Activated naive CD8-positive, alpha-beta T cell treated with anti-CD3 and anti-CD28 coated beads, Interleukin-2, amount 50 U/mL, for 24 hours (primary cell): Measurements from ENCODE around the gene ADAMTS10.
A peak's percentile ranks its signal among the peaks of the same experiment; 100 is the strongest.

Experiments
- ATAC-seq: fragments of 150-1000 bp; cut with Tn5 transposase; one replicate; pipeline ENCODE4 v1.10.0; 2021
- DNase-seq: peaks from one replicate; pipeline ENCODE4 v3.0.0; 2021
- H3K27ac Mint-ChIP-seq: one replicate; pipeline ENCODE4 v1.8.0; 2021; ENCODE audit warnings: mild to moderate bottlenecking, mixed read lengths
- H3K27me3 Mint-ChIP-seq: one replicate; pipeline ENCODE4 v1.8.0; 2021; ENCODE audit warnings: mixed read lengths
- H3K36me3 Mint-ChIP-seq: one replicate; pipeline ENCODE4 v1.8.0; 2021; ENCODE audit warnings: low read depth, mixed read lengths
- H3K4me1 Mint-ChIP-seq: one replicate; pipeline ENCODE4 v1.8.0; 2021; ENCODE audit warnings: mixed read lengths
- H3K4me3 Mint-ChIP-seq: one replicate; pipeline ENCODE4 v1.8.0; 2021; ENCODE audit warnings: mild to moderate bottlenecking, moderate library complexity, mixed read lengths
- H3K9me3 Mint-ChIP-seq: one replicate; pipeline ENCODE4 v1.8.0; 2021; ENCODE audit warnings: mixed read lengths

Gene ADAMTS10

DNA sequence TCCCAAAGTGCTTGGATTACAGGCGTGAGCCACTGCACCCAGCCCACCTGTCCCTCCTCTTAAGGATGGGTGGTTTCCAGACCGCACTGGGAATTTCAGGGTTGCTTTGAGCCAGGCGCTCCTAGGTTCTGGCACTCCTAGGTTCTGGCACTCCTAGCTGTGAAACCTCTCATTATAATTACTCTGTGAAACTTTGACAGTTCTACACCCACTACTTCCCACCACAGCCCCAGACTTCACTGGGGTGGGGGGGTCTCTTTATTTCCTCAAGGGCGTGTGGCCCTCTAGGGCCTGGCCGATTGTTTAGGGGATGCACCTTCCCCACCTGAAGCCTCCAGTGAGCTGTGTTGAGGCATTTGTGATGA lies 2.3 kb upstream of the ADAMTS10 start:
- H3K4me3 Mint-ChIP-seq: no peak overlapping the region
- ATAC-seq (peak; percentile 18), DNase-seq (no peak)
- H3K9me3 Mint-ChIP-seq: no peaks in the 10 kb centered on the region
- H3K27me3 Mint-ChIP-seq: peaks cover 9% of the 10 kb centered on the region
- H3K27ac Mint-ChIP-seq: no peak overlapping the region
- H3K4me1 Mint-ChIP-seq: peaks cover 34% of the 10 kb centered on the region
- H3K36me3 Mint-ChIP-seq: peaks cover 2% of the 10 kb centered on the region

DNA sequence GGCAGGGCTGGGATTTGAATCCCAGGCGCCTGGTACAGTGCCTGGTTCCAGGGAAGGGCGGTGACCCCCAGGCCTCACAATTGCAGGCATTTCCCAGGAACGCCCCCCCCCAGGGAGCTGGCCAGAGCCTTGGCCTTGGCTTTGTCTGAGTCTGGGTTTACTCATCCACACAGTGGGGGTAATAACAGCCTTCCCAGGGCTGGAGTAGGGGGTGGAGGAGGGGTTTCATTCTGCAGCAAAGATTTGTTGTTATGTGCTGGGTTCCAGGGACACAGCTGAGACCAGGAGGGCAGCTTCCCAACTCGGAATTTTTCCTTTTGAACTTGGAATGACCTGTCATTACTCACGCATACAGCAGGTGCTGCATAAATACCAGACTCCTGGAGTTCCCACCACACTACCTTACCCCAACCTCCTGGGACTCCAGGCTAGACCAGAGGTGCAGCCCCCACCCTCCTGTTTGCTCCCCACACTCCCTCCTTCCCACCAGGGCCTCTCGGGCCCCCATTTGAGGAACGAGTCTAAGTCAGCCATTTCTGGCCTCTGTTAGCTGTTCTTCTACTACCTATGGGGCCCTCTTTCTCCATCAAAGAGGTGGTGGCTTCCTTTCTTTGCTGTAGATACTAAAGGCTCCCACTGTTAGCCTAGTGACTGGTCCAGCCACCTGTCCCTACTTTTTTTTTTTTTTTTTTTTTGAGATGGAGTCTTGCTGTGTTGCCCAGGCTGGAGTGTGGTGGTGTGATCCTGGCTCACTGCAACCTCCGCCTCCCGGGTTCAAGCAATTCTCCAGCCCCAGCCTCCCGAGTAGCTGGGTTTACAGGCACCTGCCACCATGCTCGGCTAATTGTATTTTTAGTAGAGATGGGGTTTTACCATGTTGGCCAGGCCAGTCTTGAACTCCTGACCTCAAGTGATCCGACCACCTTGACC lies 1.6 kb upstream of the ADAMTS10 start:
- Mint-ChIP-seq H3K9me3 (no peaks in the 10 kb centered on the region), H3K27me3 (peaks cover 9% of the 10 kb centered on the region), H3K36me3 (peaks cover 2% of the 10 kb centered on the region), H3K4me3 (no peak overlapping the region), H3K27ac (no peak overlapping the region), H3K4me1 (peaks cover 34% of the 10 kb centered on the region)
- no peak for ATAC-seq
- DNase-seq: no peak

DNA sequence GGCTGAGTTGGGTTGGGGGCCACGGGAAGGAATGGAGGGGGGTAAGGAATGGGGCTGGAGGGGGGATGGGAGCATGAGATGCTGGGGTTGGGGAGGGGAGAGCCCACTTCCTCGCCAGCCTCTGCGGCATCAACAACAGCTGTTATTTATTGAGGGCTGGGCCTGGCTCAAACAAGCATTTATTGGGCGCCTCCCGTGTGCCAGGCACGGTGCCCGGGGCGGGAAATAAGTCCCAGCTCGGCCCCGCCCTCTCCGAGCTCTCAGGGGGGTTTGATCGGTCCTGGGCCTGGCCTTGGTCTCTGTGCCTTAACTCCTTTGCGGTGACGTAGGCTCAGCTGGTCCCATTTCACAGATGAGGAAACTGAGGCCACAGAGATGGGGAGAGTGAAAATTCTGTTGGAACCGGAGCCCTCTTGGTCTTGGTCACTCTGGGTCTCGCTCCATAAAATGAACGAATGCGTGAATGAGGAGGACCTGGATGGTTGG lies 919 bp upstream of the ADAMTS10 start:
- ATAC-seq: no peak
- H3K27ac Mint-ChIP-seq: no peak overlapping the region
- no peaks in the 10 kb centered on the region for H3K9me3 Mint-ChIP-seq
- H3K4me3 Mint-ChIP-seq: peak overlapping the region; percentile 14
- peaks cover 2% of the 10 kb centered on the region for H3K36me3 Mint-ChIP-seq
- H3K4me1 Mint-ChIP-seq: peaks cover 34% of the 10 kb centered on the region
- peaks cover 9% of the 10 kb centered on the region for H3K27me3 Mint-ChIP-seq
- DNase-seq: peak; percentile 29

DNA sequence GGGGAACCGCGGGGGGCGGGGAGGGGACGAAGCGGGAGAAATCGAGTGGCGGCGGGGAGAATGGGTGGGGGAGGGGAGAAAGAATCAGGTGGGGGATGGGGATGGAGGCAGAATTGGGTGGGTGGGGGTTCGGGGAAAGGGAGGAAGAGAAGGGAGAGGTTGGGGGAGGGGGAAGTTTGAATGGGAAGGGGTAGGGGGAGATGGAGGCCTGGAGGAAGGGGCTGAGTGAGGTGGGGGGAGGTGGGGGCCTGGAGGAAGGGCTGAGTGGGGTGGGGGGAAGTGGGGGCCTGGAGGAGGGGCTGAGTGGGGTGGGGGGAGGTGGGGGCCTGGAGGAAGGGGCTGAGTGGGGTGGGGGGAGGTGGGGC lies 403 bp upstream of the ADAMTS10 start:
- Mint-ChIP-seq H3K4me1 (peaks cover 34% of the 10 kb centered on the region), H3K27me3 (peaks cover 9% of the 10 kb centered on the region), H3K36me3 (peaks cover 2% of the 10 kb centered on the region), H3K27ac (no peak overlapping the region), H3K9me3 (no peaks in the 10 kb centered on the region), H3K4me3 (no peak overlapping the region)
- ATAC-seq (no peak), DNase-seq (no peak)

DNA sequence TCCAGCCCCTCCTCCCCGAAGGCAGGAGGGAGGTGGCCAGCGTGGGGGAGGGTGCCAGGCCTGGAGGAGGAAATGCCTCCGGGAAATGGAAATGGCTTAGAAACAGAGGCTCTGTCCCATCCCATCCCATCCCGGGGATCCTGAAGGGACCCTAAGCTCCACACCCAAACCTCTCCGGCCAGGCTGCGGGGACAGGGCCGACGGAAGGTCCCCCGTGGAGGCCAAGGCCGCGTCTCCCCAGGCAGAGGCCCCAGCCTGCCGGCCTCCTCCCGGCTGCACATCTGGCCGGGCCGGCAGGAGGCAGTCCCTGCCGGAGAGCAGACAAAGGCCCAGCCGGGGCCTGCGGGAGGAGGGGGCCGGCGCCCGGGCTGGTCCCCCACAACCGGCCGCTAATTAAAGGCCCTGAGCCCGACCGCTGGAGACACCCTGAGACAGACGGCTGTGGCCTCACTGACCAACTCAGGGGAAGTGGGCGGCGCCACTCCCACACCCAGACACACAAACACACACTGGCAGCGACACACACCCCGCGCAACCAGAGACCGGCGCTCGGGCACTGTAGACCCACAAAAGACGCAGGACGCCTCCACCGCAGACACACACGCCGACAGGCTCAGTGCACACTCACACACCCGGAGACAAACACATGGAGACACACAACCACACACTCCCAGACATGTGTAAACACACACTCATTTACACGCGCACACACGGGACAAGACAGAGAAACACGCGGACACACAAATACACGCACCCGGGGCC lies 1.1 kb downstream of the ADAMTS10 start:
- H3K9me3 Mint-ChIP-seq: no peaks in the 10 kb centered on the region
- ATAC-seq (peak; percentile 6), DNase-seq (peak; percentile 46)
- peaks cover 6% of the 10 kb centered on the region for H3K36me3 Mint-ChIP-seq
- peak overlapping the region; percentile 52 for H3K27ac Mint-ChIP-seq
- peaks cover 29% of the 10 kb centered on the region for H3K4me1 Mint-ChIP-seq
- peak overlapping the region; percentile 86 for H3K4me3 Mint-ChIP-seq
- H3K27me3 Mint-ChIP-seq: peaks cover 9% of the 10 kb centered on the region

DNA sequence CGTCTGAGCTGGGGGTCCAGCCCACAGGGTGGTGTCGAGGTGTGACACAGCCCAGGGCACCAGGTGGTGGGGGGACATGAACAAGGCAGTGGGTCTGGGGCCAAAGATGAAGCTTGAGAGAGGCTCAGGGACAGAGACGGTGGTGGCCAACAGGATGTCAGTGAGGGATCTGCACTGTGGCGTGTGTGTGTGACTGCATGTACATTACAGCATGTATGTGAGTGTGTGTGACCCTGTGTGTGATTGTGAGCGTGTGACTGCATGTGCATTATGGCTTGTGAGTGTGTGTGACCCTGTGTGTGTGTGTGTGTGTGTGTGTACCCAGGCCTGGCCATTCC lies 1.6 kb downstream of the ADAMTS10 start:
- no peak for DNase-seq
- Mint-ChIP-seq H3K27ac (peak overlapping the region; percentile 78), H3K27me3 (peaks cover 9% of the 10 kb centered on the region), H3K4me3 (peak overlapping the region; percentile 77), H3K9me3 (no peaks in the 10 kb centered on the region), H3K4me1 (peaks cover 29% of the 10 kb centered on the region), H3K36me3 (peaks cover 6% of the 10 kb centered on the region)
- no peak for ATAC-seq

DNA sequence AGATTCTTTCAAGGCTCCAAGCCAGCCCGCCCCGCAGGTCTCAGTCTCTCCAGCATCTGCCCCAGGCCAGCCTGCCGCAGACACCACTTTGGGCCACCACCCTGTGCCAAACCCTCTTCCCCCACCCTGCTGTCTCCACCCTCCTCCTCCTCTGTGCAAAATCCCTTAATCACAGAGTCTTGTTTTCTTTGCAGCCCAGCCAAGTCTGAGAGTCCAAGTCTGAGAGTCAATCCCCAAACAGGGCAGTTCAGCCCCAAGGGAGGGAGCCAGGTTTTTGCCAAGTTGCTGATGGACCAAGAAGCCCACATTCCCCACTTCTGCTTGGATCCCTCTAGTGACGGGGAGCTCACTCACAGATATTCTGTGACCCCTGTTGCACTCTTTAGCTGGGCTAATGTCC lies 3.1 kb downstream of the ADAMTS10 start:
- H3K27ac Mint-ChIP-seq: no peak overlapping the region
- no peak for DNase-seq
- peaks cover 6% of the 10 kb centered on the region for H3K36me3 Mint-ChIP-seq
- H3K27me3 Mint-ChIP-seq: peaks cover 9% of the 10 kb centered on the region
- ATAC-seq: no peak
- no peak overlapping the region for H3K4me3 Mint-ChIP-seq
- H3K4me1 Mint-ChIP-seq: peaks cover 23% of the 10 kb centered on the region
- H3K9me3 Mint-ChIP-seq: no peaks in the 10 kb centered on the region

DNA sequence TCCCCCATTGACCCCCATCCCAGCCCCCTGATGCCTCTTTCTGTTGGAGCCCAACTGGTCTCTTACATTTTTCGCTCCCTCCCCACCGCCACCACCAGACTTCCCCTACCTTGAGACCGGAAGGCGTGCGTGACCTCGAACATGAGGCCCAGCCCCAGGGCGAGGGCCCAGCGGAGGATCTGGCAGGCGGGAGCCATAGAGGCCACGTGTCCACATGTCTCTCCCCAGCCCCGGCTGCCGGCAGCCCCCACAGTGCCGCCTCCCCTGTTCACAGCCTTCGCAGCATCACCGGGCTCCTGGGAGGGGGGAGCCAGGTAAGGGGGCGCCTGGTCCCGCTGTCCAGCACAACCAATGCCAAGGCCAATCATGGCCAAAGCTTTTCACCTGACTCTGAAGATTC lies 5.0 kb downstream of the ADAMTS10 start:
- Mint-ChIP-seq H3K4me3 (no peak overlapping the region), H3K4me1 (peaks cover 16% of the 10 kb centered on the region), H3K27ac (no peak overlapping the region), H3K9me3 (no peaks in the 10 kb centered on the region), H3K27me3 (peaks cover 9% of the 10 kb centered on the region), H3K36me3 (peaks cover 6% of the 10 kb centered on the region)
- ATAC-seq (no peak), DNase-seq (no peak)

DNA sequence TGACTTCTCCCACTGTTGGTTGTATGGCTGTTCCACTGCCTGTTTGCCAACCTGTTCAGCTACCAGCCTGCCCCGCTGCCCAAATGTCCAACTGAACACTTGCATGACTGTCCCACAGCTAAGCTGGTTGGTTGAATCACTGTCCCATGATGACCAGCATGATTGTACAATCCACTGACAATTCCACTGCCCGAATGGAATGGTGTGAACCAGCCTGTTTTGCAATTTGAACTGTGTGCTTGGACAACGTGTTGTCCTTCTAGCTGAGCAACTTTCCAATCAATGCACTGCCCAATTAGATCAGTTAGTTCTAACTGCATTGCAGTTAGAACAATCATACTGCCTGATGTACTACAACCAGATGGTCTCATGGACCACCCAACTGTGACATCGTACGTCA lies 8.7 kb downstream of the ADAMTS10 start:
- H3K9me3 Mint-ChIP-seq: no peaks in the 10 kb centered on the region
- no peak overlapping the region for H3K27ac Mint-ChIP-seq
- ATAC-seq (no peak), DNase-seq (no peak)
- no peaks in the 10 kb centered on the region for H3K4me1 Mint-ChIP-seq
- peaks cover 4% of the 10 kb centered on the region for H3K36me3 Mint-ChIP-seq
- no peaks in the 10 kb centered on the region for H3K27me3 Mint-ChIP-seq
- H3K4me3 Mint-ChIP-seq: no peak overlapping the region

DNA sequence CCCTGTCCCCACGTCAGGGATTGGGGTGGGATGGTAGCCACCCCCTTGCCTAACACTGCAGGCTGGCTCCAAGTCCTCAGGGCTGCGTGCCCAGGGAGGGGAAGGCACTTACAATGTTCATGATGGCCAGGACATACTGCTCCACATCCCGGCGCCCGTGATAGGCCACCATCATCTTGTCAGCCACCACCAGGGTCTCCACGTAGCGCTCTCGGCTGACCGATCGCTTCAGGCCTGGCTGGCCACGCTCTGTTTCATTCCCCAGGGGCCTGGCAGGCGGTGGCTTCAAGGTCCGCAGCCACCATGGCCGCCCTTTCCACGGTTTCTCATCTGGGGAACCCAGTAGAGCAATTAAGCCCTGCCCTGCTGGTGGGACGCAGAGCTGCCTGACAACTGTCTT lies 9.7 kb downstream of the ADAMTS10 start:
- DNase-seq (no peak), ATAC-seq (no peak)
- Mint-ChIP-seq H3K9me3 (no peaks in the 10 kb centered on the region), H3K4me3 (no peak overlapping the region), H3K27me3 (no peaks in the 10 kb centered on the region), H3K36me3 (peaks cover 4% of the 10 kb centered on the region), H3K27ac (no peak overlapping the region), H3K4me1 (no peaks in the 10 kb centered on the region)

DNA sequence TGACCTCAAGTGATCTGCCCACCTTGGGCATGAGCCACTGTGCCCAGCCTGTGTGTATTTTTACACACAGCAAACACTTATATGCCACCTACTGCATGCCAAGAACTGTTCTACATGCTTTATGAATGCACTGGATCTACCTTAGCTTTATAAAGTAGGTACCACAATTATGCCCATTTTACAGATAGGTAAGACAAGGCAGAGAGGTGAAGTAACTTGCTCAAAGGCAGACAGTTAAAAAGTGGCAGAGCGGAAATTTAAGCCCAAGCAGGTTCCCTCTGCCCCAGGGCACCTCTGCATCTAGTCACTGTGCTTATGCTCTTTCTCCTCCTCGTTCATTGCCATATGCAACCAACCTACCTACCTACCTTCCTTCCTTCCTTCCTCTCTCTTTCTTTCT lies 10.5 kb downstream of the ADAMTS10 start:
- no peak overlapping the region for H3K4me3 Mint-ChIP-seq
- DNase-seq (no peak), ATAC-seq (no peak)
- H3K27me3 Mint-ChIP-seq: no peaks in the 10 kb centered on the region
- no peaks in the 10 kb centered on the region for H3K4me1 Mint-ChIP-seq
- peaks cover 4% of the 10 kb centered on the region for H3K36me3 Mint-ChIP-seq
- no peaks in the 10 kb centered on the region for H3K9me3 Mint-ChIP-seq
- H3K27ac Mint-ChIP-seq: no peak overlapping the region

DNA sequence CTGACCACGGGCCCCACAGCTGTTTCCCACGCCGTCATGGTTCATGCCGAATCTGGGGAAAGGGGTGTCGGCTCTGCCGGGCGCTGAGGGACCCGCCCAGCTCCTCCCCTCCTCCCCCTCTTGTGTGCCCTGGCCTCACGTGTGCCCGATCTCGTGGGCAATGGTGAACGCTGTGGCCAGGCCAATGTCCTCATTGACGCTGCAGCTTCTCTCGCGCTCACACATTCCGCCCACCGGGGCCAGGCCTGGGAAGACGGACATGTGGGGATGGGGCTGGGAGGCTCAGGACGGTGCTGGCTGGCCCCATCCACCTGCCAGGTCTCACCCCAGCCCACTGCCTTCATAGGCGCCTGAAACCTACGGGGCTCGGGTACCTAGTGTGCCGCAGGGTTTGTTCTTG lies 14.3 kb downstream of the ADAMTS10 start:
- Mint-ChIP-seq H3K27me3 (peaks cover 5% of the 10 kb centered on the region), H3K4me3 (no peak overlapping the region), H3K36me3 (no peaks in the 10 kb centered on the region), H3K4me1 (peaks cover 15% of the 10 kb centered on the region), H3K9me3 (peaks cover 6% of the 10 kb centered on the region), H3K27ac (no peak overlapping the region)
- no peak for ATAC-seq
- no peak for DNase-seq

DNA sequence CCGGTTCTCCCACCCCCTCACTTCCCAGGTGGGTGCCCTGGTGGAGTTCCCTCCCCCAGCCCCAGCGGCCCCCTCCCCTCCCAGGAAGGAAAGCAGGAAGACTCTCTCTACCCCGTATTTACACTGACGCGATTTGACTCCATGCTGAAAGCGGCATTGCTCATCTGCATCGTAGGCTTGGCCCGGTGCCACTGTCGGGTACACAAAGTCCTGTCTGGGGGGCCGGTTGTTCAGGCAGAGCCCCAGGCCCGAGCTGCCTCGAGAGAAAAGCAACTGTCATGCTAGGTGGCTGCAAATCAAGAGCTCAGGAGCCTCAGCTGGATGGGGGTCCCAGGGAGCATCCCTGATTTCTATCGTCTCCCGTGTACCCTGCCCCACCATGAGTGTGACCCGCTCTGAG lies 14.9 kb downstream of the ADAMTS10 start:
- Mint-ChIP-seq H3K4me3 (no peak overlapping the region), H3K36me3 (no peaks in the 10 kb centered on the region), H3K27me3 (peaks cover 5% of the 10 kb centered on the region), H3K9me3 (peaks cover 6% of the 10 kb centered on the region), H3K27ac (no peak overlapping the region), H3K4me1 (peaks cover 15% of the 10 kb centered on the region)
- ATAC-seq: no peak
- DNase-seq: no peak

DNA sequence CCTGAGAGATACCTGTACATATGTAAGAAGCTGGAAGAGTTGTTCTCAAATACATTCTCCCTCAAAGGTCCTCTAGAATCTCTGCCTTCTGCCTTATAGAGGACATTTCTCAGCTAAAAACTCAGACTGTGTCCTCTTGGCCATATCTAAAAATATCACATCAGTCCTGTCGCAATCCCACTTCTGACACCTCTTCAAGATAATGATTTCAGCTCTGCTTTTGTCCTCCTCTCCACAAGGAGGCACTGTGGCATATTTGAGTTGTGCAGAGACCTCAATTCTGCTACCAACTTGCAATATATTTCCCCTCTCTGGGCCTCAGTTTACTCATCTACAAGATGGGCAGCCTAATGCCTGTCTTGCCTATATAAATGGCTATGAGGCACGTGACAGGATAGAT lies 16.6 kb downstream of the ADAMTS10 start:
- Mint-ChIP-seq H3K27me3 (peaks cover 5% of the 10 kb centered on the region), H3K27ac (no peak overlapping the region), H3K4me3 (peak overlapping the region; percentile 2), H3K4me1 (peaks cover 15% of the 10 kb centered on the region), H3K36me3 (no peaks in the 10 kb centered on the region), H3K9me3 (peaks cover 6% of the 10 kb centered on the region)
- ATAC-seq (no peak), DNase-seq (no peak)
